GM06990 (cell line): ENCODE data around the gene STIL.

ENCODE experiments used
- DNase-seq: peaks from one replicate; pipeline ENCODE4 v3.0.0-alpha.2; 2011; ENCODE audit not compliant: insufficient read length; ENCODE audit errors: extremely low read depth
- H3K27me3 ChIP-seq: replicated peaks from 2 replicates; pipeline ENCODE4 v1.6.0; 2011; ENCODE audit warnings: low read length; ENCODE audit not compliant: control insufficient read depth, insufficient read depth
- H3K36me3 ChIP-seq: 2 replicates; pipeline ENCODE4 v1.5.1; 2011; ENCODE audit warnings: low read length; ENCODE audit not compliant: control insufficient read depth, insufficient read depth
- H3K4me3 ChIP-seq: replicated peaks from 2 replicates; pipeline ENCODE4 v1.5.1; 2011; ENCODE audit warnings: low read depth, mild to moderate bottlenecking, control low read depth, low read length
- CTCF ChIP-seq: IDR thresholded peaks from 2 replicates; pipeline ENCODE4 v1.5.1; 2011; ENCODE audit warnings: low read length, control low read depth, mild to moderate bottlenecking, inconsistent platforms; ENCODE audit not compliant: insufficient read depth, poor library complexity, severe bottlenecking

The STIL gene

DNA sequence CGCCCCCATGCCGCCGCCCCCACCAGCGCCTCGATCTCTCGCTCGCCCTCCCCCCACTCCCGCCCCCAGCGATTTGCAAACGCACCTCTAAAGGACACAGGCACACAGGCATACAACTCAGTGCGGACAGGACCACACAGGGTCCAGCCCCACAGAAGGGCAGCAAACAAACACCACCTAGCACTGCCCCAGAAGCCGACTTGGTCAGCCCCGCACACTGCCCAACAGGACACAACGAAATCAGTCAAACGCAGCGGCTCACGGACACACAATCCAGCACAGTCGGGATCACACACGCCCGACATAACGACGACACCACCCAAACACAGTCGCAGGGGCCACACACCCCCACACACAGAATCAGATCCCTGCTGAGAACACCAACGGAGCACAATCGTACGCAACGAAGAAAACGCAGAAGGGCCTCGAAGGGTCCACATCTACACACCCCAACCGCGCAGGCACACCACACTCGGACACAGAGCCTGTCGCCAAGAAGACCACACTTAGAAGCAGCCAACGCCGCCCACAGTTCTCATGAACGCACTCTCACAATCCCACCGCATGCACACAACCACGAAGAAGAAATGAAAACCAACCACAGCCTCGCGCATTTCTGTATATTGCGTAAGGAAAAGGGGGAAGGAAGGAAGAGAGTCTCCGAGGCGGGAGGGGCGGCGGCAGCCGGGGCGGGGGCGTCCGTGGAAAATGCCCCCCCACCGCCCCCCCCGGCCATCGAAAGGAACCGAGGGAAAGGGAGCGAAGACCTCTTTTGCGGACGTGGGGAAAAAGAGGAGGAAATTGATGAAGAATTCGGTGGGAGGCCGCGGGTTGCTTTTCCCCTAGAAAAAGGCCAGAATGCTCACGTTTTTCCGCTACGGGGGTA, 82.4 kb downstream of the STIL start:
- Histone ChIP-seq H3K36me3 (no peaks in the 10 kb centered on the region), H3K4me3 (no peak overlapping the region), H3K27me3 (peaks cover 8% of the 10 kb centered on the region)
- DNase-seq: peak; percentile 50
- no peak for TF ChIP-seq CTCF

DNA sequence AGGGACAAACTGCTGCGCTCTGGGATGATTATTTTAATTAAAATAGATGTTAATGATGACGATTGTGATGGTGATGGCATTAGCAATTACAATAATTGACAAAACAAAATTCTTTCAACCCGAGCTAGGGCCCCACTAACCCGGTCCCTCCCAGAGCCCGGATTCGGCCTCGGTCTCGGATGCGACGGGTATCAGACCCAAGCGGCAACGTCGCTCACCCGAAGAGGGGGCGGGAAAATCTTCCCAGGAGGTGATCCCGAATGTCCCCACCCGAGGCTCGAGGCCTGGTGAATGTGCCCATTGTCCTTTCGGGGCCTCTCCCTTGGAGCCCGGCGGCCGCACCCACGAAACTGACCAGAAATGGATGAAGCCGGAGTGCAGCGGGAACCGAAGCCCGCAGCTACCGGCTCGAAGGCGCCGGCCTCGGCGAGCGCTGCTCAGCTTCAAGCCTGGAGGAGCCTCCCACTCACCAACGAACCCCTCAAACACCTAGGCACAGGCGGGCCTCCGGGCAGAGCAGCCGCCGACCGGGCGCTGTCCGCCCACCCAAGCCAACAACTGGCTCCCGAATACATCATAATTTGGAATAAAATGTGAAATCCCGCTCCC, 83.2 kb downstream of the STIL start:
- peaks cover 8% of the 10 kb centered on the region for H3K27me3 ChIP-seq
- DNase-seq: peak; percentile 34
- no peak for TF ChIP-seq CTCF
- H3K4me3 ChIP-seq: no peak overlapping the region
- no peaks in the 10 kb centered on the region for H3K36me3 ChIP-seq

GRCh38 chr1:47229886-47230691, 83.9 kb downstream of the STIL start:
- DNase-seq: no peak
- no peak for TF ChIP-seq CTCF
- Histone ChIP-seq H3K27me3 (peaks cover 8% of the 10 kb centered on the region), H3K4me3 (no peak overlapping the region), H3K36me3 (no peaks in the 10 kb centered on the region)

GRCh38 chr1:47229031-47229885, 84.7 kb downstream of the STIL start:
- Histone ChIP-seq H3K36me3 (no peaks in the 10 kb centered on the region), H3K4me3 (no peak overlapping the region), H3K27me3 (peaks cover 8% of the 10 kb centered on the region)
- no peak for DNase-seq
- no peak for TF ChIP-seq CTCF

- DNase-seq: no peak
- H3K27me3 ChIP-seq: peaks cover 8% of the 10 kb centered on the region
- no peak overlapping the region for H3K4me3 ChIP-seq
- no peaks in the 10 kb centered on the region for H3K36me3 ChIP-seq
- TF ChIP-seq CTCF: no peak
Observed at GRCh38 chr1:47228644-47229030, 85.3 kb downstream of the STIL start.
